ENCODE results near the gene HSH2D.

GRCh38 chr19:16139752-16140151 lies 3.7 kb upstream of the HSH2D start:
- no peak for TF ChIP-seq CTCF (IDR thresholded peaks at IDR 0.05; ENCODE audit: insufficient read depth, low read depth, low read length)
- TF ChIP-seq EZH2 (IDR thresholded peaks at IDR 0.05; ENCODE audit: insufficient read depth, low read length), result no peak

All from astrocyte (in vitro differentiated cells and primary cell).